Measurements from ENCODE around the gene DCAF15. TPM values are rescaled to one million over a fixed set of nuclear protein-coding genes. Genes with fewer than 3 reads are reported as not detected.

DCAF15 gene
- polyA plus RNA-seq, 1 of the 3 experiments (the other 2 are of a cell fraction) = 55.6 TPM

GRCh38 chr19:13981988-13982501 is 29.7 kb downstream of the DCAF15 start:
- H3K4me3 ChIP-seq (ENCODE audit: low read depth in 2 of 2, low read length in 1 of 2) = no peak overlapping the region
- ChIA-PET CTCF (interaction anchor here (0.7 kb wide), 1 partner anchor 1134 kb away, joined by 3 read pairs; no protein-coding TSS in a partner anchor), POLR2A (no interaction called here)
- no peak overlapping the region for H3K9ac ChIP-seq
- H4K20me1 ChIP-seq (ENCODE audit: insufficient read depth) = no peaks in the 10 kb centered on the region
- whole genome bisulfite sequencing (ENCODE audit: low lambda C conversion rate) = 88% methylated on average over 6 of the region's 17 CpGs
- TF ChIP-seq SMC3 (IDR thresholded peaks at IDR 0.05; ENCODE audit: low read depth, low read length) (no peak), YY1 (IDR thresholded peaks at IDR 0.05; ENCODE audit: low read depth) (no peak), SIN3A (IDR thresholded peaks at IDR 0.05; ENCODE audit: borderline replicate concordance, low read depth, low read length) (no peak), PBX3 (IDR thresholded peaks at IDR 0.05) (no peak), FOXJ3 (CRISPR knock-in tag; IDR thresholded peaks at IDR 0.05) (no peak), RXRA (IDR thresholded peaks at IDR 0.05; ENCODE audit: borderline replicate concordance, low read depth) (no peak), EZH2phosphoT487 (IDR thresholded peaks at IDR 0.05; ENCODE audit: borderline replicate concordance, low read depth) (no peak), TCF12 (IDR thresholded peaks at IDR 0.05) (no peak), CTCF (IDR thresholded peaks at IDR 0.05) (no peak), USF1 (IDR thresholded peaks at IDR 0.05; ENCODE audit: borderline replicate concordance, low read depth) (no peak), JUND (IDR thresholded peaks at IDR 0.05) (no peak), CHD2 (IDR thresholded peaks at IDR 0.05; ENCODE audit: low read length, partially characterized antibody) (no peak), FOSL2 (IDR thresholded peaks at IDR 0.05; ENCODE audit: borderline replicate concordance, low read depth) (no peak), RAD21 (IDR thresholded peaks at IDR 0.05; ENCODE audit: low read length) (no peak), GABPA (IDR thresholded peaks at IDR 0.05; ENCODE audit: low read depth) (no peak), GATA2 (CRISPR knock-in tag; IDR thresholded peaks at IDR 0.05) (no peak)
- TF ChIP-seq, protein P1, sequence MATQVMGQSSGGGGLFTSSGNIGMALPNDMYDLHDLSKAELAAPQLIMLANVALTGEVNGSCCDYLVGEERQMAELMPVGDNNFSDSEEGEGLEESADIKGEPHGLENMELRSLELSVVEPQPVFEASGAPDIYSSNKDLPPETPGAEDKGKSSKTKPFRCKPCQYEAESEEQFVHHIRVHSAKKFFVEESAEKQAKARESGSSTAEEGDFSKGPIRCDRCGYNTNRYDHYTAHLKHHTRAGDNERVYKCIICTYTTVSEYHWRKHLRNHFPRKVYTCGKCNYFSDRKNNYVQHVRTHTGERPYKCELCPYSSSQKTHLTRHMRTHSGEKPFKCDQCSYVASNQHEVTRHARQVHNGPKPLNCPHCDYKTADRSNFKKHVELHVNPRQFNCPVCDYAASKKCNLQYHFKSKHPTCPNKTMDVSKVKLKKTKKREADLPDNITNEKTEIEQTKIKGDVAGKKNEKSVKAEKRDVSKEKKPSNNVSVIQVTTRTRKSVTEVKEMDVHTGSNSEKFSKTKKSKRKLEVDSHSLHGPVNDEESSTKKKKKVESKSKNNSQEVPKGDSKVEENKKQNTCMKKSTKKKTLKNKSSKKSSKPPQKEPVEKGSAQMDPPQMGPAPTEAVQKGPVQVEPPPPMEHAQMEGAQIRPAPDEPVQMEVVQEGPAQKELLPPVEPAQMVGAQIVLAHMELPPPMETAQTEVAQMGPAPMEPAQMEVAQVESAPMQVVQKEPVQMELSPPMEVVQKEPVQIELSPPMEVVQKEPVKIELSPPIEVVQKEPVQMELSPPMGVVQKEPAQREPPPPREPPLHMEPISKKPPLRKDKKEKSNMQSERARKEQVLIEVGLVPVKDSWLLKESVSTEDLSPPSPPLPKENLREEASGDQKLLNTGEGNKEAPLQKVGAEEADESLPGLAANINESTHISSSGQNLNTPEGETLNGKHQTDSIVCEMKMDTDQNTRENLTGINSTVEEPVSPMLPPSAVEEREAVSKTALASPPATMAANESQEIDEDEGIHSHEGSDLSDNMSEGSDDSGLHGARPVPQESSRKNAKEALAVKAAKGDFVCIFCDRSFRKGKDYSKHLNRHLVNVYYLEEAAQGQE (IDR thresholded peaks at IDR 0.05; ENCODE audit: low read depth, low read length) = no peak
- TF ChIP-seq, protein P2, sequence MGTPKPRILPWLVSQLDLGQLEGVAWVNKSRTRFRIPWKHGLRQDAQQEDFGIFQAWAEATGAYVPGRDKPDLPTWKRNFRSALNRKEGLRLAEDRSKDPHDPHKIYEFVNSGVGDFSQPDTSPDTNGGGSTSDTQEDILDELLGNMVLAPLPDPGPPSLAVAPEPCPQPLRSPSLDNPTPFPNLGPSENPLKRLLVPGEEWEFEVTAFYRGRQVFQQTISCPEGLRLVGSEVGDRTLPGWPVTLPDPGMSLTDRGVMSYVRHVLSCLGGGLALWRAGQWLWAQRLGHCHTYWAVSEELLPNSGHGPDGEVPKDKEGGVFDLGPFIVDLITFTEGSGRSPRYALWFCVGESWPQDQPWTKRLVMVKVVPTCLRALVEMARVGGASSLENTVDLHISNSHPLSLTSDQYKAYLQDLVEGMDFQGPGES (IDR thresholded peaks at IDR 0.05; ENCODE audit: low read depth, low read length) = no peak
- TF ChIP-seq, protein P3, sequence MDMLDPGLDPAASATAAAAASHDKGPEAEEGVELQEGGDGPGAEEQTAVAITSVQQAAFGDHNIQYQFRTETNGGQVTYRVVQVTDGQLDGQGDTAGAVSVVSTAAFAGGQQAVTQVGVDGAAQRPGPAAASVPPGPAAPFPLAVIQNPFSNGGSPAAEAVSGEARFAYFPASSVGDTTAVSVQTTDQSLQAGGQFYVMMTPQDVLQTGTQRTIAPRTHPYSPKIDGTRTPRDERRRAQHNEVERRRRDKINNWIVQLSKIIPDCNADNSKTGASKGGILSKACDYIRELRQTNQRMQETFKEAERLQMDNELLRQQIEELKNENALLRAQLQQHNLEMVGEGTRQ (IDR thresholded peaks at IDR 0.05; ENCODE audit: borderline replicate concordance, low read depth, low read length) = no peak
- TF ChIP-seq, protein P4, sequence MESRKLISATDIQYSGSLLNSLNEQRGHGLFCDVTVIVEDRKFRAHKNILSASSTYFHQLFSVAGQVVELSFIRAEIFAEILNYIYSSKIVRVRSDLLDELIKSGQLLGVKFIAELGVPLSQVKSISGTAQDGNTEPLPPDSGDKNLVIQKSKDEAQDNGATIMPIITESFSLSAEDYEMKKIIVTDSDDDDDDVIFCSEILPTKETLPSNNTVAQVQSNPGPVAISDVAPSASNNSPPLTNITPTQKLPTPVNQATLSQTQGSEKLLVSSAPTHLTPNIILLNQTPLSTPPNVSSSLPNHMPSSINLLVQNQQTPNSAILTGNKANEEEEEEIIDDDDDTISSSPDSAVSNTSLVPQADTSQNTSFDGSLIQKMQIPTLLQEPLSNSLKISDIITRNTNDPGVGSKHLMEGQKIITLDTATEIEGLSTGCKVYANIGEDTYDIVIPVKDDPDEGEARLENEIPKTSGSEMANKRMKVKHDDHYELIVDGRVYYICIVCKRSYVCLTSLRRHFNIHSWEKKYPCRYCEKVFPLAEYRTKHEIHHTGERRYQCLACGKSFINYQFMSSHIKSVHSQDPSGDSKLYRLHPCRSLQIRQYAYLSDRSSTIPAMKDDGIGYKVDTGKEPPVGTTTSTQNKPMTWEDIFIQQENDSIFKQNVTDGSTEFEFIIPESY (IDR thresholded peaks at IDR 0.05; ENCODE audit: borderline replicate concordance, low read depth) = no peak
- H3K4me1 ChIP-seq (ENCODE audit: control insufficient read depth in 1 of 2, insufficient read depth in 2 of 2, low read depth in 1 of 2, low read length in 1 of 2) = peaks cover 13 to 39% of the 10 kb centered on the region in 2 experiments; a peak in 3 of 4 replicates
- no peaks in the 10 kb centered on the region for H3K9me2 ChIP-seq
- H3K36me3 ChIP-seq (replicated peaks in 1 of 2; ENCODE audit: control insufficient read depth in 1 of 2, insufficient read depth in 2 of 2, low read length in 1 of 2) = peaks cover 0 to 3% of the 10 kb centered on the region in 2 experiments
- H3K4me2 ChIP-seq = no peak overlapping the region
- H3F3A ChIP-seq (replicated peaks; ENCODE audit: insufficient read depth) = peaks cover 13% of the 10 kb centered on the region
- no peak overlapping the region for H2AFZ ChIP-seq (ENCODE audit: low read depth)
- no peak for DNase-seq
- no peak overlapping the region for H3K27ac ChIP-seq (ENCODE audit: low read depth in 2 of 2, low read length in 1 of 2)
- H3K79me2 ChIP-seq (ENCODE audit: insufficient read depth) = no peaks in the 10 kb centered on the region
- no peaks in the 10 kb centered on the region for H3K27me3 ChIP-seq (ENCODE audit: insufficient read depth)
- no peaks in the 10 kb centered on the region for H3K9me3 ChIP-seq

Data from SK-N-SH (cell line).